ENCODE measurements around the gene INSYN2B.

DNA sequence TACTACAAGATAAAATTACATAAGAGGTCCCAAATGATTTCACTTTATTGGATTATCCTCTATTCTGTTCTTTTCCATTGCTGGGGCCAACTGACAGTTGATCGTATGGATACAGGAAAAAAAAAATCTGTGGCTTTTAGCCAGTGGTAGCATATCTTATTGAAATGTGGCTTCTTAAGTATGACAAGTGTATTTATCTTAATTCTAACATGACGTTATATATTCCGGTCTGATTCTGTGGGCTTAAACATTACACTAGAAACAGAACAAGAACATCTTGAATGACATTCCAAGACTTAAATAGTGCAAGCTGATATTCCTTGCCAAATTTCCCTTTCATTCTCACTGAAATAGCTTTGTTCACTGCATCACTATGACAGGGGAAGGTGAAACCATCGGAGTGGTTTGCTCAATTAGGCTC is 117.9 kb downstream of the INSYN2B start:
- TF ChIP-seq, protein P1, sequence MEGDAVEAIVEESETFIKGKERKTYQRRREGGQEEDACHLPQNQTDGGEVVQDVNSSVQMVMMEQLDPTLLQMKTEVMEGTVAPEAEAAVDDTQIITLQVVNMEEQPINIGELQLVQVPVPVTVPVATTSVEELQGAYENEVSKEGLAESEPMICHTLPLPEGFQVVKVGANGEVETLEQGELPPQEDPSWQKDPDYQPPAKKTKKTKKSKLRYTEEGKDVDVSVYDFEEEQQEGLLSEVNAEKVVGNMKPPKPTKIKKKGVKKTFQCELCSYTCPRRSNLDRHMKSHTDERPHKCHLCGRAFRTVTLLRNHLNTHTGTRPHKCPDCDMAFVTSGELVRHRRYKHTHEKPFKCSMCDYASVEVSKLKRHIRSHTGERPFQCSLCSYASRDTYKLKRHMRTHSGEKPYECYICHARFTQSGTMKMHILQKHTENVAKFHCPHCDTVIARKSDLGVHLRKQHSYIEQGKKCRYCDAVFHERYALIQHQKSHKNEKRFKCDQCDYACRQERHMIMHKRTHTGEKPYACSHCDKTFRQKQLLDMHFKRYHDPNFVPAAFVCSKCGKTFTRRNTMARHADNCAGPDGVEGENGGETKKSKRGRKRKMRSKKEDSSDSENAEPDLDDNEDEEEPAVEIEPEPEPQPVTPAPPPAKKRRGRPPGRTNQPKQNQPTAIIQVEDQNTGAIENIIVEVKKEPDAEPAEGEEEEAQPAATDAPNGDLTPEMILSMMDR (IDR thresholded peaks at IDR 0.05): no peak
- no peak for TF ChIP-seq POLR2A (IDR thresholded peaks at IDR 0.05)

All from ovary (tissue), 3 donors.